Mucosa of descending colon (tissue), 3 donors: ENCODE results near the gene ENOX1. TPM values are rescaled to one million over a fixed set of nuclear protein-coding genes. Genes with fewer than 3 reads are reported as not detected.
A peak's percentile ranks its signal among the peaks of the same experiment; 100 is the strongest.

Experiments
- ATAC-seq: fragments of 200-7000 bp; cut with Tn5 transposase; one replicate; pipeline ENCODE4 v1.9.1; 2020; ENCODE audit warnings: mild to moderate bottlenecking, moderate library complexity
- DNase-seq, 3 donors: peaks; one replicate each; pipeline ENCODE4 v3.0.0-alpha.2; 2020
- H3K36me3 ChIP-seq: fragments of 200-600 bp; one replicate; pipeline ENCODE4 v1.8.0; 2021; ENCODE audit warnings: low read depth, mild to moderate bottlenecking
- H3K4me1 ChIP-seq: fragments of 200-600 bp; one replicate; pipeline ENCODE4 v1.8.0; 2021; ENCODE audit warnings: low read depth, mild to moderate bottlenecking
- H3K4me3 ChIP-seq: fragments of 200-600 bp; one replicate; pipeline ENCODE4 v1.8.0; 2021; ENCODE audit warnings: mild to moderate bottlenecking
- H3K9me3 ChIP-seq: fragments of 200-600 bp; one replicate; pipeline ENCODE4 v1.8.0; 2021; ENCODE audit warnings: mild to moderate bottlenecking
- CTCF ChIP-seq: fragments of 200-600 bp; IDR thresholded peaks from one replicate; pipeline ENCODE4 v1.8.0; 2022; ENCODE audit warnings: antibody characterized with exemption, mild to moderate bottlenecking
- intact Hi-C, 2 donors: fragments of 100-400 bp; cut with DNase I in 1 of 2; cut with micrococcal nuclease in 1 of 2; formaldehyde crosslinking; loops; one replicate each; pipeline versions ENCODE4 v1.11.0 to v1.11.1; 2022; cut with DNase I, micrococcal nuclease
- total RNA-seq, 3 donors: library from RNA; stranded (reverse); fragmentation: NEBNext Ultra II Directional in 2 of 3; extraction: Animal tissue kit (Norgen Biotek cat#: 25700) in 2 of 3; gene quantifications; one replicate each; pipeline versions ENCODE4 v1.2.1 to v1.2.4, GENCODE V29; 2021 to 2023
- donor health status: DM: no; HTN: no; CAD: no; lungs with moderate emphysema.
- donor health status: DM: no; HTN: no; CAD: no.
- donor health status: DM: no; HTN: yes; CAD: no.

ENOX1 gene
- total RNA-seq, 3 donors from 2014 or later, result 0.35 to 9.8 (median 1.2) TPM

- DNase-seq (no peak), ATAC-seq (peak; percentile 74)
Observed at GRCh38 chr13:43377973-43378372, 408.8 kb downstream of the ENOX1 start.

GRCh38 chr13:43377149-43377548 lies 409.6 kb downstream of the ENOX1 start:
- intact Hi-C loops, result no loop called here
- TF ChIP-seq CTCF, result no peak
- DNase-seq, result no peak
- no peak for ATAC-seq
- Histone ChIP-seq H3K4me1 (no peaks in the 10 kb centered on the region), H3K4me3 (no peak overlapping the region), H3K36me3 (no peaks in the 10 kb centered on the region), H3K9me3 (no peaks in the 10 kb centered on the region)

More at GRCh38 chr13:43377973-43378372, 408.8 kb downstream of the ENOX1 start:
- Histone ChIP-seq H3K9me3 (no peaks in the 10 kb centered on the region), H3K36me3 (no peaks in the 10 kb centered on the region), H3K4me3 (no peak overlapping the region), H3K4me1 (no peaks in the 10 kb centered on the region)
- intact Hi-C loops, result no loop called here
- no peak for TF ChIP-seq CTCF

- TF ChIP-seq CTCF, result no peak
- Histone ChIP-seq H3K4me3 (no peak overlapping the region), H3K36me3 (no peaks in the 10 kb centered on the region), H3K9me3 (no peaks in the 10 kb centered on the region), H3K4me1 (no peaks in the 10 kb centered on the region)
- intact Hi-C loops, result no loop called here
- DNase-seq (no peak), ATAC-seq (no peak)
Observed at GRCh38 chr13:43376596-43376995, 410.2 kb downstream of the ENOX1 start.

GRCh38 chr13:43375797-43376465 lies 410.8 kb downstream of the ENOX1 start:
- intact Hi-C loops, result no loop called here
- H3K4me1 ChIP-seq, result no peaks in the 10 kb centered on the region
- H3K4me3 ChIP-seq, result no peak overlapping the region
- TF ChIP-seq CTCF, result no peak
- H3K36me3 ChIP-seq, result no peaks in the 10 kb centered on the region
- ATAC-seq, result no peak
- H3K9me3 ChIP-seq, result no peaks in the 10 kb centered on the region
- DNase-seq, result no peak

GRCh38 chr13:43374621-43375020 lies 412.2 kb downstream of the ENOX1 start:
- no peaks in the 10 kb centered on the region for H3K9me3 ChIP-seq
- DNase-seq (no peak), ATAC-seq (peak; percentile 23)
- no peaks in the 10 kb centered on the region for H3K4me1 ChIP-seq
- H3K36me3 ChIP-seq, result no peaks in the 10 kb centered on the region
- intact Hi-C loops, result no loop called here
- no peak overlapping the region for H3K4me3 ChIP-seq
- TF ChIP-seq CTCF, result no peak

GRCh38 chr13:43373400-43373799 lies 413.4 kb downstream of the ENOX1 start:
- no peak for TF ChIP-seq CTCF
- Histone ChIP-seq H3K4me1 (no peaks in the 10 kb centered on the region), H3K4me3 (no peak overlapping the region), H3K9me3 (no peaks in the 10 kb centered on the region), H3K36me3 (no peaks in the 10 kb centered on the region)
- intact Hi-C loops, result no loop called here
- ATAC-seq, result no peak
- no peak for DNase-seq
